Measurements from ENCODE around the gene POLD2. TPM values are rescaled to one million over a fixed set of nuclear protein-coding genes. Genes with fewer than 3 reads are reported as not detected.

POLD2 gene
- total and polyA plus RNA-seq, 2 donors (not counting 1 experiment from before 2014, with no cell fraction given), result 69.8 to 76.5 TPM

GRCh38 chr7:44079331-44080021 lies 43.9 kb downstream of the POLD2 start:
- no peaks in the 10 kb centered on the region for H3K4me1 ChIP-seq (ENCODE audit: control insufficient read depth, extremely low read depth, insufficient read depth, low read length)
- no peak overlapping the region for H3K4me3 ChIP-seq (replicated peaks in 1 of 4; ENCODE audit: control extremely low read depth in 1 of 4, insufficient read depth in 1 of 4, low read depth in 3 of 4, low read length in 4 of 4)
- no peak overlapping the region for H3K4me2 ChIP-seq (ENCODE audit: extremely low read depth, insufficient read depth, low read length)
- DNase-seq (ENCODE audit: low read depth in 2 of 2), result no peak
- no peak overlapping the region for H3K27ac ChIP-seq (ENCODE audit: insufficient read depth, low read length)
- no peak overlapping the region for H2AFZ ChIP-seq (ENCODE audit: low read length)
- TF ChIP-seq, protein P1, sequence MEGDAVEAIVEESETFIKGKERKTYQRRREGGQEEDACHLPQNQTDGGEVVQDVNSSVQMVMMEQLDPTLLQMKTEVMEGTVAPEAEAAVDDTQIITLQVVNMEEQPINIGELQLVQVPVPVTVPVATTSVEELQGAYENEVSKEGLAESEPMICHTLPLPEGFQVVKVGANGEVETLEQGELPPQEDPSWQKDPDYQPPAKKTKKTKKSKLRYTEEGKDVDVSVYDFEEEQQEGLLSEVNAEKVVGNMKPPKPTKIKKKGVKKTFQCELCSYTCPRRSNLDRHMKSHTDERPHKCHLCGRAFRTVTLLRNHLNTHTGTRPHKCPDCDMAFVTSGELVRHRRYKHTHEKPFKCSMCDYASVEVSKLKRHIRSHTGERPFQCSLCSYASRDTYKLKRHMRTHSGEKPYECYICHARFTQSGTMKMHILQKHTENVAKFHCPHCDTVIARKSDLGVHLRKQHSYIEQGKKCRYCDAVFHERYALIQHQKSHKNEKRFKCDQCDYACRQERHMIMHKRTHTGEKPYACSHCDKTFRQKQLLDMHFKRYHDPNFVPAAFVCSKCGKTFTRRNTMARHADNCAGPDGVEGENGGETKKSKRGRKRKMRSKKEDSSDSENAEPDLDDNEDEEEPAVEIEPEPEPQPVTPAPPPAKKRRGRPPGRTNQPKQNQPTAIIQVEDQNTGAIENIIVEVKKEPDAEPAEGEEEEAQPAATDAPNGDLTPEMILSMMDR (conservative IDR thresholded peaks at IDR 0.05 in 1 of 2, IDR thresholded peaks at IDR 0.05 in 1 of 2; ENCODE audit: low read depth in 1 of 2, low read length in 2 of 2), result no peak
- no peak for TF ChIP-seq EZH2 (IDR thresholded peaks at IDR 0.05; ENCODE audit: low read length, missing control alignments)
- peaks cover 18% of the 10 kb centered on the region for H3K36me3 ChIP-seq (ENCODE audit: control insufficient read depth, insufficient read depth, low read length)
- H3K27me3 ChIP-seq (ENCODE audit: control insufficient read depth, insufficient read depth, low read length), result no peaks in the 10 kb centered on the region
- H3K9me3 ChIP-seq (ENCODE audit: control insufficient read depth, insufficient read depth, low read depth, low read length), result no peaks in the 10 kb centered on the region
- H3K9ac ChIP-seq (ENCODE audit: insufficient read depth, low read length), result no peak overlapping the region
- peaks cover 6% of the 10 kb centered on the region for H3K79me2 ChIP-seq (ENCODE audit: control insufficient read depth, insufficient read depth, low read length)
- H4K20me1 ChIP-seq (ENCODE audit: control insufficient read depth, extremely low read depth, insufficient read depth, low read length), result no peaks in the 10 kb centered on the region

DNA sequence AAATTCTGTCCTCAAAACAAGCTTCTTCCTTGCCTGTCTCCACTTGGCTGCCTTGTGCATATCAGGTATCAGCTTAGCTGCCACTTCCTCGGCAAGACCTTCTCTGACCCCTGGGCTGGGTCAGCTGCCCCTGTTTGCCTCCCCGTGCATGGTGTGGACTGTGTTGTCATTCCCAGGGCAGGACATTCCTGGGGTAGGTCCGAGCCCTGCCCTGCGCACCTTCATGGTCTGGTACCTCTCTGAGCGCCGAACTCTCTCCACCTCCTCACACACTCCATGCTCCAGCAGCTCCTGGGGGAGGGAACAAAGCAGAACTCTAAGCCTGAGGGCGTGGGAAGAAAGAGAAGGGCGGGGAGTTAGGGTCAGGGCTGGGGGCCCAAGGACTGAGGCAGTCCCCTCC lies 44.8 kb downstream of the POLD2 start:
- no peak overlapping the region for H3K4me3 ChIP-seq (replicated peaks in 1 of 4; ENCODE audit: control extremely low read depth in 1 of 4, insufficient read depth in 1 of 4, low read depth in 3 of 4, low read length in 4 of 4)
- no peak overlapping the region for H3K27ac ChIP-seq (ENCODE audit: insufficient read depth, low read length)
- no peaks in the 10 kb centered on the region for H4K20me1 ChIP-seq (ENCODE audit: control insufficient read depth, extremely low read depth, insufficient read depth, low read length)
- no peak for TF ChIP-seq EZH2 (IDR thresholded peaks at IDR 0.05; ENCODE audit: low read length, missing control alignments)
- TF ChIP-seq, protein P1 (conservative IDR thresholded peaks at IDR 0.05 in 1 of 2, IDR thresholded peaks at IDR 0.05 in 1 of 2; ENCODE audit: low read depth in 1 of 2, low read length in 2 of 2), result no peak
- no peak overlapping the region for H3K4me2 ChIP-seq (ENCODE audit: extremely low read depth, insufficient read depth, low read length)
- no peaks in the 10 kb centered on the region for H3K27me3 ChIP-seq (ENCODE audit: control insufficient read depth, insufficient read depth, low read length)
- no peak for DNase-seq (ENCODE audit: low read depth in 2 of 2)
- no peaks in the 10 kb centered on the region for H3K4me1 ChIP-seq (ENCODE audit: control insufficient read depth, extremely low read depth, insufficient read depth, low read length)
- H3K79me2 ChIP-seq (ENCODE audit: control insufficient read depth, insufficient read depth, low read length), result peaks cover 6% of the 10 kb centered on the region
- H3K36me3 ChIP-seq (ENCODE audit: control insufficient read depth, insufficient read depth, low read length), result peaks cover 23% of the 10 kb centered on the region
- no peaks in the 10 kb centered on the region for H3K9me3 ChIP-seq (ENCODE audit: control insufficient read depth, insufficient read depth, low read depth, low read length)
- no peak overlapping the region for H2AFZ ChIP-seq (ENCODE audit: low read length)
- no peak overlapping the region for H3K9ac ChIP-seq (ENCODE audit: insufficient read depth, low read length)

DNA sequence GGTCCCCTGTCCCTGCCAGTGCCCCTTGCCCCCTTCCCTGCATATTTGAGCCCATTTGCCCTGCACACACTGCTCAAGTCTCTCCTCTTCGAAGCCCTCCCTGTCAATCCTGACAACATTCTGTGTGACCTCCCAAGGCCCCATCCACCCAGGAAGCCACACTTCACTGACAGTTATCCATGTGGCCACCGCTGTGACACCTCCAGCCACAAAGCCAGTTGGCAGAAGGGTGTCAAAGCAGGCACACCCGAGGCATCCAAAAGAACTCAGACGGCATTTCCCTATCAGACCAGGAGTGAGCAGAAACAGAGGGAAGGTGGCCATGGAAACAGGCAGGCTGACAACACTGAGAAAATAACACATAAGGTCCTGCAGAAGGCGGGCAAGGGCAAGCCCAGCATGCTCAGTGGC lies 45.7 kb downstream of the POLD2 start:
- peaks cover 6% of the 10 kb centered on the region for H3K79me2 ChIP-seq (ENCODE audit: control insufficient read depth, insufficient read depth, low read length)
- H4K20me1 ChIP-seq (ENCODE audit: control insufficient read depth, extremely low read depth, insufficient read depth, low read length), result no peaks in the 10 kb centered on the region
- no peak overlapping the region for H3K9ac ChIP-seq (ENCODE audit: insufficient read depth, low read length)
- DNase-seq (ENCODE audit: low read depth in 2 of 2), result no peak
- TF ChIP-seq EZH2 (IDR thresholded peaks at IDR 0.05; ENCODE audit: low read length, missing control alignments), result no peak
- TF ChIP-seq, protein P1 (conservative IDR thresholded peaks at IDR 0.05 in 1 of 2, IDR thresholded peaks at IDR 0.05 in 1 of 2; ENCODE audit: low read depth in 1 of 2, low read length in 2 of 2), result no peak
- peaks cover 26% of the 10 kb centered on the region for H3K36me3 ChIP-seq (ENCODE audit: control insufficient read depth, insufficient read depth, low read length)
- no peaks in the 10 kb centered on the region for H3K4me1 ChIP-seq (ENCODE audit: control insufficient read depth, extremely low read depth, insufficient read depth, low read length)
- H2AFZ ChIP-seq (ENCODE audit: low read length), result no peak overlapping the region
- H3K9me3 ChIP-seq (ENCODE audit: control insufficient read depth, insufficient read depth, low read depth, low read length), result no peaks in the 10 kb centered on the region
- no peak overlapping the region for H3K4me2 ChIP-seq (ENCODE audit: extremely low read depth, insufficient read depth, low read length)
- no peak overlapping the region for H3K4me3 ChIP-seq (replicated peaks in 1 of 4; ENCODE audit: control extremely low read depth in 1 of 4, insufficient read depth in 1 of 4, low read depth in 3 of 4, low read length in 4 of 4)
- no peak overlapping the region for H3K27ac ChIP-seq (ENCODE audit: insufficient read depth, low read length)
- no peaks in the 10 kb centered on the region for H3K27me3 ChIP-seq (ENCODE audit: control insufficient read depth, insufficient read depth, low read length)
